Measurements from ENCODE around the gene CD82.

- TF ChIP-seq CTCF (IDR thresholded peaks at IDR 0.05), result no peak
- TF ChIP-seq POLR2A (IDR thresholded peaks at IDR 0.05), result no peak
Observed at GRCh38 chr11:44609783-44610155, 44.3 kb downstream of the CD82 start.
